GM21423 (cell line): ENCODE results near the gene KMT2D.

Experiments used
- ATAC-seq: cut with Tn5 transposase; IDR thresholded peaks from one replicate; pipeline ENCODE4 v1.9.1; 2021; ENCODE audit warnings: mild to moderate bottlenecking, moderate library complexity; ENCODE audit not compliant: unreplicated experiment

The KMT2D gene

GRCh38 chr12:49038291-49038955 lies 22.2 kb downstream of the KMT2D start:
- no peak for ATAC-seq

- no peak for ATAC-seq
Observed at GRCh38 chr12:49037947-49038237, 22.7 kb downstream of the KMT2D start.

GRCh38 chr12:49037111-49037946 lies 23.3 kb downstream of the KMT2D start:
- ATAC-seq, result no peak

GRCh38 chr12:49036029-49036428 lies 24.6 kb downstream of the KMT2D start:
- ATAC-seq, result no peak

GRCh38 chr12:49034286-49034622 lies 26.3 kb downstream of the KMT2D start:
- ATAC-seq, result no peak

GRCh38 chr12:49033611-49034285 lies 26.8 kb downstream of the KMT2D start:
- ATAC-seq, result no peak

- ATAC-seq, result no peak
Observed at GRCh38 chr12:49032679-49033447, 27.7 kb downstream of the KMT2D start.

GRCh38 chr12:49032276-49032675 lies 28.3 kb downstream of the KMT2D start:
- ATAC-seq, result no peak

GRCh38 chr12:49031573-49032161 lies 28.9 kb downstream of the KMT2D start:
- no peak for ATAC-seq

- no peak for ATAC-seq
Observed at GRCh38 chr12:49030714-49031572, 29.7 kb downstream of the KMT2D start.

GRCh38 chr12:49030119-49030518 lies 30.5 kb downstream of the KMT2D start:
- no peak for ATAC-seq

GRCh38 chr12:49028666-49029275 lies 31.8 kb downstream of the KMT2D start:
- ATAC-seq, result no peak

GRCh38 chr12:49027846-49028555 lies 32.6 kb downstream of the KMT2D start:
- no peak for ATAC-seq

GRCh38 chr12:49026678-49027480 lies 33.7 kb downstream of the KMT2D start:
- ATAC-seq, result no peak

GRCh38 chr12:49026101-49026500 lies 34.5 kb downstream of the KMT2D start:
- no peak for ATAC-seq

- ATAC-seq, result no peak
Observed at GRCh38 chr12:49025463-49025862, 35.1 kb downstream of the KMT2D start.

GRCh38 chr12:49024543-49024942 lies 36.1 kb downstream of the KMT2D start:
- no peak for ATAC-seq

- ATAC-seq, result no peak
Observed at GRCh38 chr12:49023812-49024211, 36.8 kb downstream of the KMT2D start.
